WERI-Rb-1 (cell line): ENCODE measurements around the gene NPR1.
A peak's percentile ranks its signal among the peaks of the same experiment; 100 is the strongest.

ENCODE experiments used
- DNase-seq: peaks from one replicate; pipeline ENCODE4 v3.0.0-alpha.2; 2020
- H3K27ac ChIP-seq: fragments of 250-450 bp; sonication (Bioruptor Pico); 2 replicates; pipeline ENCODE4 v1.5.1; 2020; ENCODE audit warnings: mild to moderate bottlenecking, moderate library complexity
- H3K27me3 ChIP-seq: fragments of 250-450 bp; sonication (Bioruptor Pico); 2 replicates; pipeline ENCODE4 v1.5.1; 2021; ENCODE audit warnings: mild to moderate bottlenecking, low read depth, moderate library complexity; ENCODE audit not compliant: insufficient read depth, severe bottlenecking
- H3K36me3 ChIP-seq: fragments of 250-450 bp; sonication (Bioruptor Pico); 2 replicates; pipeline ENCODE4 v1.5.1; 2020; ENCODE audit warnings: mild to moderate bottlenecking, moderate library complexity
- H3K4me3 ChIP-seq: 2 replicates; pipeline ENCODE4 v1.5.1; 2011; ENCODE audit warnings: low read depth, mild to moderate bottlenecking, control low read depth, low read length
- H3K9me3 ChIP-seq: fragments of 250-450 bp; sonication (Bioruptor Pico); 2 replicates; pipeline ENCODE4 v1.5.1; 2021; ENCODE audit warnings: mild to moderate bottlenecking, moderate library complexity; ENCODE audit not compliant: severe bottlenecking
- CTCF ChIP-seq: IDR thresholded peaks from 2 replicates; pipeline ENCODE4 v1.5.1; 2011; ENCODE audit warnings: low read depth, mild to moderate bottlenecking, control low read depth, inconsistent platforms, low read length

Gene NPR1

GRCh38 chr1:153646672-153647345, 31.7 kb upstream of the NPR1 start:
- no peak for DNase-seq
- Histone ChIP-seq H3K9me3 (peaks cover 2% of the 10 kb centered on the region), H3K4me3 (no peak overlapping the region), H3K27ac (no peak overlapping the region), H3K27me3 (no peaks in the 10 kb centered on the region), H3K36me3 (peaks cover 59% of the 10 kb centered on the region)
- no peak for TF ChIP-seq CTCF

- DNase-seq = peak; percentile 66
- 0 out of 2 replicates have a peak overlapping the region, but pooled peaks have one; percentile 0 for H3K27ac ChIP-seq
- peaks cover 2% of the 10 kb centered on the region for H3K9me3 ChIP-seq
- peaks cover 54% of the 10 kb centered on the region for H3K36me3 ChIP-seq
- no peak for TF ChIP-seq CTCF
- no peak overlapping the region for H3K4me3 ChIP-seq
- no peaks in the 10 kb centered on the region for H3K27me3 ChIP-seq
These were observed 31.2 kb upstream of the NPR1 start for GRCh38 chr1:153647346-153647714.

GRCh38 chr1:153648000-153648643, 30.4 kb upstream of the NPR1 start:
- H3K27ac ChIP-seq = no peak overlapping the region

GRCh38 chr1:153649137-153649862, 29.2 kb upstream of the NPR1 start:
- Histone ChIP-seq H3K27ac (0 out of 2 replicates have a peak overlapping the region, but pooled peaks have one; percentile 0), H3K27me3 (no peaks in the 10 kb centered on the region), H3K36me3 (peaks cover 34% of the 10 kb centered on the region), H3K9me3 (peaks cover 2% of the 10 kb centered on the region), H3K4me3 (no peak overlapping the region)
- peak; percentile 60 for DNase-seq
- TF ChIP-seq CTCF = no peak

More at GRCh38 chr1:153648000-153648643, 30.4 kb upstream of the NPR1 start:
- Histone ChIP-seq H3K27me3 (no peaks in the 10 kb centered on the region), H3K36me3 (peaks cover 46% of the 10 kb centered on the region), H3K9me3 (peaks cover 2% of the 10 kb centered on the region), H3K4me3 (no peak overlapping the region)
- DNase-seq = no peak
- TF ChIP-seq CTCF = no peak

- Histone ChIP-seq H3K27me3 (no peaks in the 10 kb centered on the region), H3K27ac (no peak overlapping the region), H3K4me3 (no peak overlapping the region), H3K9me3 (peaks cover 2% of the 10 kb centered on the region), H3K36me3 (peaks cover 29% of the 10 kb centered on the region)
- no peak for DNase-seq
- TF ChIP-seq CTCF = no peak
These were observed 28.6 kb upstream of the NPR1 start for GRCh38 chr1:153649863-153650235.
